GOT3 (cell line): ENCODE data around the gene NPHP4.
"Not testable (repeated sequence)": the region's sequence is repeated elsewhere in the genome, so short reads cannot be mapped to it uniquely, and the experiment has no call there.

Experiments used
- DNase-seq: peaks from one replicate; lab custom pipeline; 2025; ENCODE audit warnings: mixed read lengths; lab: John Stamatoyannopoulos, UW

The NPHP4 gene

GRCh38 chr1:5911871-5912271 is 80.4 kb downstream of the NPHP4 start:
- DNase-seq: no peak

DNA sequence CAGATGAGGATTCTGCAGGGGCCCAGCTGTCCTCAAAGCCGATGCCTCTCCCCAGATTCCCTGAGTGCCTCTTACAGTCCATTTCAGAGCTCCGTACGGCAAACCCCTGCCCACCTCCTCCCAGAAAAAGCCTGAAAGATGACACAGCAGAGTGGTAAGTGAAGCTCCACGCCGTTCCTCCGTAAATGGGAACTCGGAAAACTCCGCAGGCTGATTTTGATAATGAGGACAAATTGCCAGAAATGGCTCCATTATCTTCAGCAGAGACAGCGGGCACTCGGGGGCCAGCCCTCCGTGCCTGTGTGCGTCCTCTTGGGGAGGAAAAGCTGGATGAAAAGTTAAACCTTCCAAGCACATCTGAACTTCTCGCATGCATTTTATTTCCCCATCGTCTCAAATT is 81.1 kb downstream of the NPHP4 start:
- DNase-seq: no peak

- DNase-seq: no peak
Observed at GRCh38 chr1:5910666-5911065, 81.6 kb downstream of the NPHP4 start.

DNA sequence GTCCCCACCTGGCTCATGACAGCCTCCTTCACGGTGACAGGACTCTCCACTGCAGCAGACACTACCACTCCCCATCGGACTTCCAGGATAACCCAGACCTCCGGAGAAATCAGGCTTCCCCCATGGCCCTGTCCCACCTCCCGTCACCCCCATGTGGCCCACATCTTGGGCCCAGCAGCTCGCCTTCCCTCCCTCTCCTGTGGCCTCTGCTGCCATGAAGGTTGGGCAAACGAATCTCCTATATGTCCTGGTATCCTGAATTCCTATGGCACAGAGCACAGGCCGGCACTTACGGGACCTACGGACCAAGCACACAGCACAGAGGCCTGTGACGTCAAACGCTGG is 82.0 kb downstream of the NPHP4 start:
- no peak for DNase-seq

GRCh38 chr1:5909576-5910275 is 82.5 kb downstream of the NPHP4 start:
- DNase-seq: no peak

- no peak for DNase-seq
Observed at GRCh38 chr1:5908461-5909375, 83.5 kb downstream of the NPHP4 start.

- no peak for DNase-seq
Observed at GRCh38 chr1:5907966-5908365, 84.3 kb downstream of the NPHP4 start.

DNA sequence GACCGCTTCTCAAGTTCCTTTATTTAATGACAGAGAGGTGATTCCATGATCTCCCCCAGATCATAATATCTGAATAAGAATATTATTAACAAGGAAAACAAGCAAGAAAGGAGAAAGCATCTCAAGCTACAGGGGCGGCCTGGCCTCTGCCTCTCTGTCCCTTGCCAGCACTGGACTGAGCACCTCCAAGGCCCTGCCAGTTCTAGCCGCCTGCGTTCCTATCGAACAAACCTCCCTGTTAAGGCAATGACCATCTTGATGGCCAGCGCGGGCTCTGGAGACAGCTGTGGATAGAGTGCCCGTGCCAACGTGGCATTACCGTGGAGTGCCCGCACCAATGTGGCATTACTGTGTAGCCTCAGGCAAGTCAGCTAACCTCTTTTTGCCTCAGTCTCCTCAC is 84.8 kb downstream of the NPHP4 start:
- no peak for DNase-seq

- DNase-seq: no peak
Observed at GRCh38 chr1:5906966-5907365, 85.3 kb downstream of the NPHP4 start.

- no peak for DNase-seq
Observed at GRCh38 chr1:5906116-5906515, 86.1 kb downstream of the NPHP4 start.

DNA sequence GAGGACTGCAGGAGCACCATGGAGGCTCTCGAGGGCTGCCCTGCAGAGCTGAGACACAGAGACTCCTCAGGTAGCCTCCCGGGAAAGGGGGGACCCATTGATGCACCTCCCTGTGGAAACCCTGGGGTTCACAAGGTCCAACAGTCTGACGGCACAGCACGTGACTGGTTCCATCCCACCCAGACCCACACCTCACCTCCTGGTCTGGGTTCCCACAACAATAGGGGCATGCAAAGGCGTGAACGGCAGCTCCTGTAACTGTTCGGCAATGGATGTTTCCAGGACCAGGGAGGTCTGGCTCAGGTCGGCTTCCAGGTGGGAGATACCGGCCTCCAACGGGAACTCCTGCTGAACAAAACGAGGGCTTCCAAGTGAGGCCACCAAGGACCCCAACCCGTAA is 86.8 kb downstream of the NPHP4 start:
- DNase-seq: no peak

DNA sequence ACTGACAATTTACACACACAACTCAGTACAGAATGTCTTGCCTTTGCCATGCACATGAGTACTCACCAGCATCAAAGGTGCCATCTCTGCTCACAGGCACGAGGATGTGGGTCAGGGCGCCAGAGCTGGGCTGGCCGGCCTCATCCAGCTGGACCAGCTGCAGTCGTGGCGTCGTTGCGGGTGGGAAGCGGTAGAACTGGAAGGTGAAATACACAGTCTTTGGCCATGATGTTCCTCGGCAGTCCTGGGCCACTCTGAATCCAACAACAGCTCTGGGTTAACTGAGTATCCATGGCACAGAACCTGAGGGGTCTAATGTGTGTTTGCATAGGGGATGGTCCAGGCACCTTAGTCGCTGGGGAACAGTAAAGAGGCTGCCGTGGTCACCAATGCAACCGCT is 87.7 kb downstream of the NPHP4 start:
- DNase-seq: no peak

GRCh38 chr1:5903680-5904079 is 88.5 kb downstream of the NPHP4 start:
- DNase-seq: no peak

DNA sequence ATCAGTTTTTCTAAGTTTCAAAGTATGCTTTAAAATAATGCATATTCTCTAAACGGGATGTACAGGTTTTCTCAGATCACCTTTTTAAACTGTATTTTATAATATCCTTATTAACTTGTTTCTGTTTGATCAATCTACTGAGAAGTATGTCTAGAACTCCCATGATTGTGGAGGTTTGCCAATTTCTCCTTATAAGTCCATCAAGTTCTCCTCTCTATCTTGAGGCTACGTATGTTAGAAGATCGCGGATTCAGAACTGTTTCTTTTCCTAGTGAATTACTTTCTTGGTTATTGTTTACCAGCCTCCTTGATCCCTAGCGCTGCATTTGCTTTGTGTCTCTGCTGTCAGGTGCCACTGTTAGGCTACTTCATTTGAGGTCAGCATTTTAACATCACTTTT is 89.2 kb downstream of the NPHP4 start:
- no peak for DNase-seq

- no peak for DNase-seq
Observed at GRCh38 chr1:5901841-5902240, 90.4 kb downstream of the NPHP4 start.

DNA sequence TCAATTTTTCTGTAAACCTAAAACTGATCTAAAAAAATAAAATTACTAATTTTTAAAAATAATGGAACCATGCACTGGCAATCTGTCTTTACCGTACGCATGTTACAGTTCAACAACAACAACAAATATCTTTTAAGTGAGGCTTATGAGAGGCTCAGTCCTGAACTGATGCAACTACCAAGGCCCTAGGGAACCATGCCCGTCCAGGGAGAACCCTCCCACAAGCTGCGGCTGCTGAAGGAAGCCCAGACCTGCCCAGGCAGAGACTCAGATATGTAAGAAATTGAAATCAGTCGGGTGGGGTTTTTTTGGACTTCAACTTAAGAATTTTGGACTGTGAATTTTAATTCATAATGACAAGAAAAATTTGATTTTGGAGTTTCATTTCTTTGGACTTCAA is 91.1 kb downstream of the NPHP4 start:
- DNase-seq: no peak

DNA sequence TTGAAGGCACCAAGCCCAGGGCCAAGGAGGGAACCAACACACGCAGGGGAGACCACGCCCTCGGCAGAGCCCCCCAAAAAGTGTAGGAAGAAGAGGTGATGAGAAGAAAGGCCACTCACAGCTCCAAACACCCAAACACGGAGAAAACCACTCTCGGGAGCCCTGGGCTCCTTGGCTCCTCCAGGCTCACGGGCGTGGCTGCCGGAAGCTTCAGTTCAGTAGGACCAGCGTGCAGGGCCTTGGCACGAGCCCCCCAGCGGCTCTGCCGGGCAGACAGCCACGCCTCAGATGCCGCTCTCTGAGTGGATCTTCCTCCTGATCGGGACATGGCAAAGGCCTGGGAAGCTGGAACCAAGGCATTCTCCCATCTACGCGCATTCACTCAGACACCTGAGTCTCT is 94.0 kb downstream of the NPHP4 start:
- no peak for DNase-seq

DNA sequence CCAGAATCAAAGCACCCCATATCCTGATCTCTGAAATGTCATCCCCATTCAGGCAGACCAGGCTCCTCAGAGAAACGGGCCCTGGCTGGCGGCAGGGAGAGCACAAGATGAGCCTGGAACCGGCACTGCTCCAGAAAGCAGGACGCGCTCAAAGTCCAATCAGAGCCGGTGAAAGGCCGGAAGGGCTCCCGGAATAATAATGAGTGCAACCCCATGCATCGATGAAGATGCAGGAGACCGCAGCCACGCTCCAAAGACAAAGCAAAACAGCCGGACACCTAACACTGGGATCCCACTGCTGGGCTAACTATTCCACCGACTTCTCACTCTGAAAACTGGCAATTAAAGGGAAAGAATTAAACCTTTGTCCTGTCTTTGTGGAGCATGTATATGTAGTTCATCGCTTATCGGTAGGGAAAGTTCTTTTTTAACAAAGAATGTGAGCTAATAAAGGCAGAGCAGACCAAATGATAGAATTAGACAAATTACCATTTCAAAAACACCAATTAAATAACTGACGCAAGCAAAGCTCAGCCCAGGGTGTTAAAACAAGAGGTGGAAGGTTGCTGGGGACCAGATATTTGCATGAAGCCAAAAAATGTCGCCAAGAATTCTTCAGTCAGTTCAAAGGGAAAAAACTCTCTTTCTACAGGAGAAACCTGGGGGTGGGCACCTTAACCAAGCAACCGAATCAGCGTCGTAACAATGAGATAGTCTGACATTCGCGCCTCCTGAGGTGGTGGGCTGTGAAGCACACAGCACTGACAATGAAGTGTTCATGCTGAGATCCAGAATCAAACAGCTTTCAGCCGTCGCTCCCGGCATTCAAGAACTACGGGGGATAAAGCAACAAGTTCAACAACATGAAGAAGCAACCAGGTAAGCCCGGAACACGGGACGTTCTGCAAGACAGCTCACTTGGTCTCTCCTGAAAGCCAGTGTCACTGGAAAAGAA is 95.2 kb downstream of the NPHP4 start:
- no peak for DNase-seq

GRCh38 chr1:5895446-5896406 is 96.5 kb downstream of the NPHP4 start:
- no peak for DNase-seq

DNA sequence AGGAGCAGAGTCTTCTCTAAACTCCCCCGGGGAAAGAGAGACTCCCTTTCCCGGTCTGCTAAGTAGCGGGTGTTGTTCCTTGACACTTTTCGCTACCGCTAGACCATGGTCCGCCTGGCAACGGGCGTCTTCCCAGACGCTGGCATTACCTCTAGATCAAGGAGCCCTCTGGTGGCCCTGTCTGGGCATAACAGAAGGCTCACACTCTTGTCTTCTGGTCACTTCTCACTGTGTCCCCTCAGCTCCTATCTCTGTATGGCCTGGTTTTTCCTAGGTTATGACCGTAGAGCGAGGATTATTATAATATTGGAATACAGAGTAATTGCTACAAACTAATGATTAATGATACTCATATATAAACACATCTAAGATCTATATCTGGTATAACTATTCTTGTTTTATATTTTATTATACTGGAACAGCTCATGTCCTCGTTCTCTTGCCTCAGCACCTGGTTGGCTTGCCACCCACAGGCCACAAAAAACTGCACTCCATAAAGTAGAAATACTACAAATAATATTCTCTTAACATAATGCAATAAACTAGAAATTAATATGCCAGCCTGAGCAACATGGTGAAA is 98.4 kb downstream of the NPHP4 start:
- DNase-seq: not testable (repeated sequence)

DNA sequence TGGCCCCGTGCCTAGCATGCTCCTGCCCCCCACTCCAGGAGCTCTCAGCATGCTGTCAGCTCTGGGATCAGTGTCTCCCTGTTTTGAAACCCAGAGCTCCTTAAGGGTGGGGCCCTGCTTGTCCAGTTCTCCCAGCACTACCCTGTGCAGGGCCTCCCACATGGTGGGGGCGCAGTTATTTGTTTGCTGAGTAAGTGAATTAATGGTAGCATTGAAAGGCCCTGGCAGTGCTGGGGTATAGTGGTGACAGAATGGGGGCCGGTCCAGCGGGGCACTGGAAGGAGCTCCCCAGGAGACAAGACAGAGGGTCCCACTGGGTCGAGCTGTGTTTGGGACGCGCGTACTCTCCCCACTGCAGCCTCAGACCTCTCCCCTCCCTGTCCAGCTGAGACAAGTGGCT is 99.9 kb downstream of the NPHP4 start:
- no peak for DNase-seq
